Neural progenitor cell (in vitro differentiated cells): ENCODE measurements around the gene DNAJC15. TPM values are rescaled to one million over a fixed set of nuclear protein-coding genes. Genes with fewer than 3 reads are reported as not detected.

Experiments used
- DNase-seq: peaks from one replicate; pipeline ENCODE4 v3.0.0-alpha.2; 2016; ENCODE audit warnings: low spot score
- H2AFZ ChIP-seq: fragments of 200-600 bp; sonication (generic); replicated peaks from 2 replicates; pipeline ENCODE4 v1.6.1; 2016; ENCODE audit warnings: antibody characterized with exemption
- H3F3A ChIP-seq: fragments of 200-600 bp; sonication (generic); 2 replicates; pipeline ENCODE4 v1.6.1; 2016; ENCODE audit warnings: antibody characterized with exemption, low read depth
- H3K27ac ChIP-seq: fragments of 200-600 bp; sonication (generic); 2 replicates; pipeline ENCODE4 v1.5.1; 2016; ENCODE audit warnings: mild to moderate bottlenecking
- H3K27me3 ChIP-seq: fragments of 200-600 bp; sonication (generic); 2 replicates; pipeline ENCODE4 v1.6.1; 2016; ENCODE audit warnings: mild to moderate bottlenecking, moderate library complexity
- H3K36me3 ChIP-seq: fragments of 200-600 bp; sonication (generic); 2 replicates; pipeline ENCODE4 v1.5.1; 2016
- H3K4me1 ChIP-seq: fragments of 200-600 bp; sonication (generic); 2 replicates; pipeline ENCODE4 v1.6.1; 2016; ENCODE audit warnings: mixed run types
- H3K4me2 ChIP-seq: fragments of 200-600 bp; sonication (generic); 2 replicates; pipeline ENCODE4 v1.6.1; 2016
- H3K4me3 ChIP-seq: fragments of 200-600 bp; sonication (generic); 2 replicates; pipeline ENCODE4 v1.5.1; 2016
- H3K79me2 ChIP-seq: fragments of 200-600 bp; sonication (generic); 2 replicates; pipeline ENCODE4 v1.6.1; 2016; ENCODE audit warnings: low read depth
- H3K9ac ChIP-seq: fragments of 200-600 bp; sonication (generic); 2 replicates; pipeline ENCODE4 v1.6.1; 2016
- H3K9me3 ChIP-seq: fragments of 200-600 bp; sonication (generic); 2 replicates; pipeline ENCODE4 v1.5.1; 2016; ENCODE audit warnings: low read depth
- H4K20me1 ChIP-seq: fragments of 200-600 bp; sonication (generic); 2 replicates; pipeline ENCODE4 v1.6.1; 2016; ENCODE audit warnings: low read depth
- H3K27ac Mint-ChIP-seq: 3 replicates; pipeline ENCODE4 v1.8.0; 2021; ENCODE audit warnings: mixed read lengths
- H3K27me3 Mint-ChIP-seq: 2 replicates; pipeline ENCODE4 v1.8.0; 2022; ENCODE audit warnings: low read depth, mild to moderate bottlenecking, inconsistent platforms, moderate library complexity, mixed read lengths; ENCODE audit not compliant: insufficient read depth
- H3K36me3 Mint-ChIP-seq: 3 replicates; pipeline ENCODE4 v1.8.0; 2021; ENCODE audit warnings: mixed read lengths
- H3K4me1 Mint-ChIP-seq: 3 replicates; pipeline ENCODE4 v1.8.0; 2021; ENCODE audit warnings: mixed read lengths
- H3K4me3 Mint-ChIP-seq: 3 replicates; pipeline ENCODE4 v1.8.0; 2021; ENCODE audit warnings: mild to moderate bottlenecking, moderate library complexity, mixed read lengths
- H3K9me3 Mint-ChIP-seq: 3 replicates; pipeline ENCODE4 v1.8.0; 2020; ENCODE audit warnings: mixed read lengths
- CTCF ChIP-seq: fragments of 200-600 bp; sonication (generic); IDR thresholded peaks from 2 replicates; pipeline ENCODE4 v1.5.1; 2017; ENCODE audit warnings: antibody characterized with exemption, mild to moderate bottlenecking
- EZH2 ChIP-seq: fragments of 200-600 bp; sonication (generic); IDR thresholded peaks from 2 replicates; pipeline ENCODE4 v1.6.1; 2017; ENCODE audit warnings: antibody characterized with exemption, mild to moderate bottlenecking, moderate library complexity
- EZH2phosphoT487 ChIP-seq: fragments of 200-600 bp; sonication (generic); IDR thresholded peaks from 2 replicates; pipeline ENCODE4 v1.6.1; 2017; ENCODE audit warnings: antibody characterized with exemption
- total RNA-seq: library from RNA; depleted of rRNA; stranded (reverse); fragments of >200 nt; gene quantifications from 2 replicates; pipeline ENCODE4 v1.2.3, GENCODE V29; 2015; ENCODE audit warnings: low replicate concordance

Gene DNAJC15
- total RNA-seq, 1 donor from 2014 or later, result 3.2 TPM

DNA sequence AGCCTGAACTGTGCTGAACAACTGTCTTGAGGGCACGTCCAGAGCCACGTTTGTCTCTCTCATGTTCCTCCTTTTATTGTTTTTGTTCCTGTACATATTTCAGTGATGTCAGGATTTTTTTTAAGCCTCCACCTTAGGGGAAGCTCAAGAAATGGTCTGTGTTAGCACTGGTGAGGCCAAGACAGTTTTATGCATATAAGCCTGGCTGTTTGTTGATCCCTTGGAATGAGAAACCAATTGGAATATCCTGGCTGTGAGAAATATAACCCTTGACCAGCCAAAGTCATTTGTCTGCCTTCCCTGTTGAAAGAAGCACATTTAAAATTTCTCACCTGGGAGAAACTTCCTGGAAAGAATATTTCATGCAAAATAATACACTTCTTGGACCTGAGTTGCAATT, 115.8 kb downstream of the DNAJC15 start:
- Mint-ChIP-seq H3K9me3 (no peaks in the 10 kb centered on the region), H3K27me3 (peaks cover 8% of the 10 kb centered on the region), H3K27ac (no peak overlapping the region), H3K4me3 (no peak overlapping the region), H3K36me3 (no peaks in the 10 kb centered on the region), H3K4me1 (peaks cover 16% of the 10 kb centered on the region)
- Histone ChIP-seq H3K4me3 (no peak overlapping the region), H3F3A (peaks cover 6% of the 10 kb centered on the region), H3K27ac (no peak overlapping the region), H3K4me2 (no peak overlapping the region), H2AFZ (no peak overlapping the region), H3K27me3 (no peaks in the 10 kb centered on the region), H3K9me3 (no peaks in the 10 kb centered on the region), H3K4me1 (peaks cover 6% of the 10 kb centered on the region), H3K36me3 (no peaks in the 10 kb centered on the region), H4K20me1 (no peaks in the 10 kb centered on the region), H3K79me2 (no peaks in the 10 kb centered on the region), H3K9ac (no peak overlapping the region)
- TF ChIP-seq CTCF (no peak), EZH2phosphoT487 (no peak), EZH2 (no peak)
- no peak for DNase-seq

- Histone ChIP-seq H2AFZ (no peak overlapping the region), H3K27ac (no peak overlapping the region), H3K9me3 (no peaks in the 10 kb centered on the region), H3K9ac (no peak overlapping the region), H4K20me1 (no peaks in the 10 kb centered on the region), H3F3A (peaks cover 6% of the 10 kb centered on the region), H3K79me2 (no peaks in the 10 kb centered on the region), H3K36me3 (no peaks in the 10 kb centered on the region), H3K4me2 (no peak overlapping the region), H3K4me1 (peaks cover 6% of the 10 kb centered on the region), H3K4me3 (no peak overlapping the region), H3K27me3 (no peaks in the 10 kb centered on the region)
- H3K27me3 Mint-ChIP-seq, result peaks cover 8% of the 10 kb centered on the region
- H3K4me3 Mint-ChIP-seq, result no peak overlapping the region
- H3K36me3 Mint-ChIP-seq, result no peaks in the 10 kb centered on the region
- TF ChIP-seq CTCF (no peak), EZH2phosphoT487 (no peak), EZH2 (no peak)
- peaks cover 14% of the 10 kb centered on the region for H3K4me1 Mint-ChIP-seq
- no peak for DNase-seq
- no peak overlapping the region for H3K27ac Mint-ChIP-seq
- H3K9me3 Mint-ChIP-seq, result no peaks in the 10 kb centered on the region
Measured at GRCh38 chr13:43139921-43140320, 116.5 kb downstream of the DNAJC15 start.

DNA sequence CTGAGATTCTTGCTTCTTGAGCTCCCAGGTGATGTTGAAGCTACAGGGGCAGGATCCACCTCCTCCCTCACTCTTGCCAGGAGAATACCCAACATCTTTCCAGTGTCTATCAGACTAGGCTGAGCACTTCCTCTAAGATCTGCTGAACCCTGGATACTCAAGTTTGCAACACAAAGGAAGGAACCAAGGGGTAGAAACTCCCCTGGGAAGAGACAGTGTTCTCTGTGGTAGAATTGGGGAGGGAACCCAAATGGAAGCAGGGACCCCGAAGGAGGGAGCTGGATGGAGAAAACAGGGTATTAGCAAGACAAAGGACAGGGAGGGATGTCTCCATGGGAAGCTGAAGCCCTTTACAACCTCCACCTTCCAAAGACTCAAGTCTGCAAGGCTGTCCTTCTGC, 117.6 kb downstream of the DNAJC15 start:
- Mint-ChIP-seq H3K27ac (no peak overlapping the region), H3K4me1 (peaks cover 14% of the 10 kb centered on the region), H3K27me3 (peaks cover 8% of the 10 kb centered on the region), H3K36me3 (no peaks in the 10 kb centered on the region), H3K9me3 (no peaks in the 10 kb centered on the region), H3K4me3 (no peak overlapping the region)
- H3K79me2 ChIP-seq, result no peaks in the 10 kb centered on the region
- peaks cover 6% of the 10 kb centered on the region for H3K4me1 ChIP-seq
- H3K9ac ChIP-seq, result no peak overlapping the region
- H2AFZ ChIP-seq, result no peak overlapping the region
- no peaks in the 10 kb centered on the region for H3K9me3 ChIP-seq
- TF ChIP-seq CTCF (no peak), EZH2phosphoT487 (no peak), EZH2 (no peak)
- no peak for DNase-seq
- H3K27ac ChIP-seq, result no peak overlapping the region
- H3K36me3 ChIP-seq, result no peaks in the 10 kb centered on the region
- no peak overlapping the region for H3K4me2 ChIP-seq
- no peak overlapping the region for H3K4me3 ChIP-seq
- H3K27me3 ChIP-seq, result no peaks in the 10 kb centered on the region
- no peaks in the 10 kb centered on the region for H4K20me1 ChIP-seq
- H3F3A ChIP-seq, result peaks cover 6% of the 10 kb centered on the region
